HCT116 (cell line): Measurements from ENCODE around the gene A4GALT. TPM values are rescaled to one million over a fixed set of nuclear protein-coding genes. Genes with fewer than 3 reads are reported as not detected.

Experiments used
- ATAC-seq: fragments of 200-7000 bp; cut with Tn5 transposase; 2 replicates; pipeline ENCODE4 v1.9.1; 2020; ENCODE audit warnings: mild to moderate bottlenecking, moderate library complexity
- BruUV-seq: library from RNA; stranded (reverse); fragments of 400-500 nt; replicated peaks from 2 replicates; lab custom pipeline; 2021; lab: Mats Ljungman, UMichigan
- CTCF ChIA-PET: fragments of 300-600 bp; sonication (Branson Sonifier 250); formaldehyde crosslinking; loops from one replicate; lab custom pipeline; 2021; ENCODE audit warnings: antibody characterized with exemption; lab: Charles Lee
- POLR2A ChIA-PET: fragments of 300-600, 350-600 bp; sonication (Branson Sonifier 250); formaldehyde crosslinking; loops from one replicate; lab custom pipeline; 2021; ENCODE audit warnings: antibody characterized with exemption; lab: Charles Lee
- RAD21 ChIA-PET, 2 experiments: fragments of 300-600 bp; sonication (Branson Sonifier 250); formaldehyde crosslinking; loops; one replicate each; lab custom pipeline; 2023; ENCODE audit warnings: low total read pairs in 2 of 2; ENCODE audit not compliant: uncharacterized antibody in 2 of 2, unreplicated experiment in 2 of 2, low non-redundant PET in 1 of 2; lab: Charles Lee
- DNase-seq: peaks from one replicate; pipeline ENCODE4 v3.0.0-alpha.2; 2010; ENCODE audit warnings: low read depth, low spot score
- H2AFZ ChIP-seq: fragments of 200-600 bp; shearing (Covaris generic), sonication (generic); 2 replicates; pipeline ENCODE4 v1.6.1; 2017; ENCODE audit warnings: low read depth, mixed run types, mixed read lengths, antibody characterized with exemption, low read length; ENCODE audit not compliant: poor library complexity, severe bottlenecking
- H3K27ac ChIP-seq: 2 replicates; pipeline ENCODE4 v1.5.1; 2012; ENCODE audit warnings: low read depth, low read length
- H3K27me3 ChIP-seq: fragments of 200-600 bp; sonication (generic); 2 replicates; pipeline ENCODE4 v1.6.1; 2016; ENCODE audit warnings: mixed run types, low read length, mixed read lengths; ENCODE audit not compliant: insufficient read depth
- H3K36me3 ChIP-seq, 2 experiments: fragments of 200-500 bp in 1 of 2; fragments of 200-600 bp in 1 of 2; sonication (Bioruptor generic) in 1 of 2; sonication (generic) in 1 of 2; 2 replicates each; pipeline versions ENCODE4 v1.5.1 to v1.6.1; 2014 to 2016; ENCODE audit warnings: low read length in 2 of 2, inconsistent platforms in 1 of 2, mixed read lengths in 1 of 2, mixed run types in 1 of 2; ENCODE audit not compliant: insufficient read depth in 2 of 2, control insufficient read depth in 1 of 2
- H3K4me1 ChIP-seq, 2 experiments: fragments of 200-600 bp in 1 of 2; sonication (generic) in 1 of 2; 2 replicates each; pipeline versions ENCODE4 v1.5.1 to v1.6.1; 2012 to 2017; ENCODE audit warnings: low read length in 2 of 2, inconsistent platforms in 1 of 2, mild to moderate bottlenecking in 1 of 2, mixed read lengths in 1 of 2, mixed run types in 1 of 2, moderate library complexity in 1 of 2; ENCODE audit not compliant: insufficient read depth in 2 of 2, control insufficient read depth in 1 of 2
- H3K4me2 ChIP-seq: fragments of 200-600 bp; sonication (generic); 2 replicates; pipeline ENCODE4 v1.6.1; 2017; ENCODE audit warnings: mixed run types, low read length, mixed read lengths
- H3K4me3 ChIP-seq, 2 experiments: fragments of 200-600 bp in 1 of 2; sonication (generic) in 1 of 2; replicated peaks in 1 of 2; 2 replicates each; pipeline ENCODE4 v1.5.1; 2011 to 2016; ENCODE audit warnings: low read length in 2 of 2, control low read depth in 1 of 2, low read depth in 1 of 2, mild to moderate bottlenecking in 1 of 2, mixed read lengths in 1 of 2, mixed run types in 1 of 2
- H3K79me2 ChIP-seq: fragments of 200-600 bp; sonication (generic); 2 replicates; pipeline ENCODE4 v1.6.1; 2017; ENCODE audit warnings: mild to moderate bottlenecking, mixed run types, low read length, moderate library complexity, mixed read lengths; ENCODE audit not compliant: insufficient read depth
- H3K9ac ChIP-seq: fragments of 200-600 bp; sonication (generic); 2 replicates; pipeline ENCODE4 v1.6.1; 2016; ENCODE audit warnings: low read length, mixed read lengths
- H3K9me2 ChIP-seq: fragments of 200-600 bp; sonication (generic), shearing (Covaris generic); 2 replicates; pipeline ENCODE4 v1.6.1; 2017; ENCODE audit warnings: mixed run types, mild to moderate bottlenecking, moderate library complexity; ENCODE audit not compliant: insufficient read depth
- H3K9me3 ChIP-seq, 2 experiments: fragments of 200-500 bp in 1 of 2; fragments of 200-600 bp in 1 of 2; sonication (Bioruptor generic) in 1 of 2; sonication (generic) in 1 of 2; 2 replicates each; pipeline ENCODE4 v1.6.1; 2014 to 2017; ENCODE audit warnings: low read length in 2 of 2, mixed read lengths in 2 of 2, inconsistent platforms in 1 of 2, low read depth in 1 of 2, mild to moderate bottlenecking in 1 of 2, mixed run types in 1 of 2, moderate library complexity in 1 of 2; ENCODE audit not compliant: control insufficient read depth in 1 of 2, insufficient read depth in 1 of 2
- H4K20me1 ChIP-seq: fragments of 200-600 bp; sonication (generic), shearing (Covaris generic); 2 replicates; pipeline ENCODE4 v1.6.1; 2017; ENCODE audit warnings: mixed run types, mild to moderate bottlenecking, moderate library complexity; ENCODE audit not compliant: insufficient read depth
- CBX3 ChIP-seq: IDR thresholded peaks from 2 replicates; pipeline ENCODE4 v1.6.1; 2012; ENCODE audit warnings: low read depth
- EGR1 ChIP-seq: IDR thresholded peaks from 2 replicates; pipeline ENCODE4 v1.6.1; 2012; ENCODE audit warnings: low read depth
- ELF1 ChIP-seq: IDR thresholded peaks from 2 replicates; pipeline ENCODE4 v1.6.1; 2012; ENCODE audit warnings: low read depth, borderline replicate concordance
- EZH2phosphoT487 ChIP-seq: fragments of 200-600 bp; IDR thresholded peaks from 2 replicates; pipeline ENCODE4 v1.6.1; 2018; ENCODE audit warnings: antibody characterized with exemption, borderline replicate concordance
- FOSL1 ChIP-seq: IDR thresholded peaks from 2 replicates; pipeline ENCODE4 v1.6.1; 2012; ENCODE audit warnings: low read depth
- JUND ChIP-seq: IDR thresholded peaks from 2 replicates; pipeline ENCODE4 v1.6.1; 2012
- POLR2A ChIP-seq: IDR thresholded peaks from 2 replicates; pipeline ENCODE4 v1.7.0; 2011; ENCODE audit warnings: borderline replicate concordance; ENCODE audit not compliant: insufficient read depth, insufficient read length; ENCODE audit errors: extremely low read depth
- POLR2AphosphoS5 ChIP-seq: IDR thresholded peaks from 2 replicates; pipeline ENCODE4 v1.6.1; 2011; ENCODE audit warnings: mild to moderate bottlenecking, low read depth, low read length, moderate library complexity
- RAD21 ChIP-seq: IDR thresholded peaks from 2 replicates; pipeline ENCODE4 v1.6.1; 2012; ENCODE audit warnings: low read depth, mild to moderate bottlenecking
- SIN3A ChIP-seq: IDR thresholded peaks from 2 replicates; pipeline ENCODE4 v1.6.1; 2012; ENCODE audit warnings: low read depth
- SP1 ChIP-seq: IDR thresholded peaks from 2 replicates; pipeline ENCODE4 v1.6.1; 2012; ENCODE audit warnings: low read depth
- SRF ChIP-seq: IDR thresholded peaks from 2 replicates; pipeline ENCODE4 v1.6.1; 2012; ENCODE audit warnings: low read depth
- YY1 ChIP-seq: IDR thresholded peaks from 2 replicates; pipeline ENCODE4 v1.6.1; 2011; ENCODE audit warnings: low read length, low read depth, moderate library complexity, mild to moderate bottlenecking; ENCODE audit not compliant: insufficient replicate concordance; ENCODE audit errors: extremely low read depth
- ZFX ChIP-seq: fragments of 450-650 bp; IDR thresholded peaks from 2 replicates; pipeline ENCODE4 v1.6.1; 2017
- intact Hi-C: fragments of 100-400 bp; cut with micrococcal nuclease; formaldehyde crosslinking; loops from 2 replicates; pipeline ENCODE4 v1.10.0; 2022
- total RNA-seq: library from RNA; stranded (reverse); gene quantifications from one replicate; pipeline ENCODE4 v1.2.1, GENCODE V29; 2021; ENCODE audit not compliant: unreplicated experiment
- TF ChIP-seq, protein P1 (sequence below): IDR thresholded peaks from 2 replicates; pipeline ENCODE4 v1.6.1; 2012
- TF ChIP-seq, protein P2 (sequence below): IDR thresholded peaks from 2 replicates; pipeline ENCODE4 v1.6.1; 2012; ENCODE audit warnings: low read depth
- TF ChIP-seq, protein P3 (sequence below): IDR thresholded peaks from 2 replicates; pipeline ENCODE4 v1.6.1; 2012
- TF ChIP-seq, protein P4 (sequence below): IDR thresholded peaks from 2 replicates; pipeline ENCODE4 v1.6.1; 2011; ENCODE audit warnings: mild to moderate bottlenecking, low read length, moderate library complexity; ENCODE audit not compliant: insufficient replicate concordance; ENCODE audit errors: extremely low read depth

A4GALT gene
- total RNA-seq, 1 experiment from 2014 or later = 16.0 TPM

DNA sequence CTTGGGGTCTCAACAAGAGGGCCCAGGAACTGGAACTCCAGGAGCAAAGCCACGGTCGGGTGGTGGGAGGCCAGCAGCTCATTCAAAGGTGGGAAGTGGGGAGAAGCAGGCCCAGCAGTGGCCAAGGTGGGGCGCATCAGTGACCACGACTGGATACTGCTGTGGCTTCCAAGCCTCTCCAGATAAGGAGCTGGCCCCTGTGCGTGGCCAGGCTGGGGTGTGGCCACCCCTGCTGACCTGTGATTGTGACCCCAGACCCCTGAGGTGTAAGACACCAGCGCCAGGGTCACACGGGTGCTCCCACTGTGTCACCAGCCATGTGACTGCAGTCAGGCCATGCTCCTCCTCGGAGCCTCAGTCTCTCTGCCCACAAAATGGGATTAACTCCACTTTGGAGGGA is 20.3 kb downstream of the A4GALT start:
- H3K36me3 ChIP-seq = no peaks in the 10 kb centered on the region
- ChIA-PET RAD21 (no interaction called here), POLR2A (no interaction called here), CTCF (no interaction called here)
- H3K4me2 ChIP-seq = no peak overlapping the region
- no peak overlapping the region for H3K4me3 ChIP-seq
- H3K79me2 ChIP-seq = peaks cover 6% of the 10 kb centered on the region; the same call in 1 of the 2 replicates
- H3K9ac ChIP-seq = no peak overlapping the region
- peaks cover 26 to 37% of the 10 kb centered on the region in 2 experiments for H3K4me1 ChIP-seq
- BruUV-seq = no TSS peak
- H3K27me3 ChIP-seq = no peaks in the 10 kb centered on the region
- ATAC-seq = no peak
- H4K20me1 ChIP-seq = no peaks in the 10 kb centered on the region
- intact Hi-C loops = no loop called here
- H3K27ac ChIP-seq = no peak overlapping the region; the same call in 1 of the 2 replicates
- no peak for DNase-seq
- H2AFZ ChIP-seq = no peak overlapping the region
- no peaks in the 10 kb centered on the region for H3K9me2 ChIP-seq
- no peaks in the 10 kb centered on the region for H3K9me3 ChIP-seq
- TF ChIP-seq EGR1 (no peak), FOSL1 (no peak), ZFX (no peak), YY1 (no peak), CBX3 (no peak), POLR2A (no peak), ELF1 (no peak), EZH2phosphoT487 (no peak), SRF (no peak), POLR2AphosphoS5 (no peak), SP1 (no peak), SIN3A (no peak), RAD21 (no peak), JUND (no peak)
- TF ChIP-seq, protein P1, sequence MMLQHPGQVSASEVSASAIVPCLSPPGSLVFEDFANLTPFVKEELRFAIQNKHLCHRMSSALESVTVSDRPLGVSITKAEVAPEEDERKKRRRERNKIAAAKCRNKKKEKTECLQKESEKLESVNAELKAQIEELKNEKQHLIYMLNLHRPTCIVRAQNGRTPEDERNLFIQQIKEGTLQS = no peak
- TF ChIP-seq, protein P2, sequence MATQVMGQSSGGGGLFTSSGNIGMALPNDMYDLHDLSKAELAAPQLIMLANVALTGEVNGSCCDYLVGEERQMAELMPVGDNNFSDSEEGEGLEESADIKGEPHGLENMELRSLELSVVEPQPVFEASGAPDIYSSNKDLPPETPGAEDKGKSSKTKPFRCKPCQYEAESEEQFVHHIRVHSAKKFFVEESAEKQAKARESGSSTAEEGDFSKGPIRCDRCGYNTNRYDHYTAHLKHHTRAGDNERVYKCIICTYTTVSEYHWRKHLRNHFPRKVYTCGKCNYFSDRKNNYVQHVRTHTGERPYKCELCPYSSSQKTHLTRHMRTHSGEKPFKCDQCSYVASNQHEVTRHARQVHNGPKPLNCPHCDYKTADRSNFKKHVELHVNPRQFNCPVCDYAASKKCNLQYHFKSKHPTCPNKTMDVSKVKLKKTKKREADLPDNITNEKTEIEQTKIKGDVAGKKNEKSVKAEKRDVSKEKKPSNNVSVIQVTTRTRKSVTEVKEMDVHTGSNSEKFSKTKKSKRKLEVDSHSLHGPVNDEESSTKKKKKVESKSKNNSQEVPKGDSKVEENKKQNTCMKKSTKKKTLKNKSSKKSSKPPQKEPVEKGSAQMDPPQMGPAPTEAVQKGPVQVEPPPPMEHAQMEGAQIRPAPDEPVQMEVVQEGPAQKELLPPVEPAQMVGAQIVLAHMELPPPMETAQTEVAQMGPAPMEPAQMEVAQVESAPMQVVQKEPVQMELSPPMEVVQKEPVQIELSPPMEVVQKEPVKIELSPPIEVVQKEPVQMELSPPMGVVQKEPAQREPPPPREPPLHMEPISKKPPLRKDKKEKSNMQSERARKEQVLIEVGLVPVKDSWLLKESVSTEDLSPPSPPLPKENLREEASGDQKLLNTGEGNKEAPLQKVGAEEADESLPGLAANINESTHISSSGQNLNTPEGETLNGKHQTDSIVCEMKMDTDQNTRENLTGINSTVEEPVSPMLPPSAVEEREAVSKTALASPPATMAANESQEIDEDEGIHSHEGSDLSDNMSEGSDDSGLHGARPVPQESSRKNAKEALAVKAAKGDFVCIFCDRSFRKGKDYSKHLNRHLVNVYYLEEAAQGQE = no peak
- TF ChIP-seq, protein P3, sequence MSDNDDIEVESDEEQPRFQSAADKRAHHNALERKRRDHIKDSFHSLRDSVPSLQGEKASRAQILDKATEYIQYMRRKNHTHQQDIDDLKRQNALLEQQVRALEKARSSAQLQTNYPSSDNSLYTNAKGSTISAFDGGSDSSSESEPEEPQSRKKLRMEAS = no peak
- TF ChIP-seq, protein P4, sequence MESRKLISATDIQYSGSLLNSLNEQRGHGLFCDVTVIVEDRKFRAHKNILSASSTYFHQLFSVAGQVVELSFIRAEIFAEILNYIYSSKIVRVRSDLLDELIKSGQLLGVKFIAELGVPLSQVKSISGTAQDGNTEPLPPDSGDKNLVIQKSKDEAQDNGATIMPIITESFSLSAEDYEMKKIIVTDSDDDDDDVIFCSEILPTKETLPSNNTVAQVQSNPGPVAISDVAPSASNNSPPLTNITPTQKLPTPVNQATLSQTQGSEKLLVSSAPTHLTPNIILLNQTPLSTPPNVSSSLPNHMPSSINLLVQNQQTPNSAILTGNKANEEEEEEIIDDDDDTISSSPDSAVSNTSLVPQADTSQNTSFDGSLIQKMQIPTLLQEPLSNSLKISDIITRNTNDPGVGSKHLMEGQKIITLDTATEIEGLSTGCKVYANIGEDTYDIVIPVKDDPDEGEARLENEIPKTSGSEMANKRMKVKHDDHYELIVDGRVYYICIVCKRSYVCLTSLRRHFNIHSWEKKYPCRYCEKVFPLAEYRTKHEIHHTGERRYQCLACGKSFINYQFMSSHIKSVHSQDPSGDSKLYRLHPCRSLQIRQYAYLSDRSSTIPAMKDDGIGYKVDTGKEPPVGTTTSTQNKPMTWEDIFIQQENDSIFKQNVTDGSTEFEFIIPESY = no peak
